Spleen (tissue), 7 donors: ENCODE results near the gene ISG20.

ENCODE experiments used
- POLR2A ChIP-seq, 3 donors: fragments of 450-650 bp; IDR thresholded peaks; one replicate each; pipeline ENCODE4 v1.5.1; 2017; ENCODE audit warnings: antibody characterized with exemption in 3 of 3, mild to moderate bottlenecking in 1 of 3
- TF ChIP-seq, protein P1 (sequence below), 11 experiments: fragments of 200-600 bp in 7 of 11; fragments of 450-650 bp in 4 of 11; sonication (generic) in 4 of 11; IDR thresholded peaks in 8 of 11; conservative IDR thresholded peaks in 3 of 11; 1 replicate in 7 of 11; 2 replicates in 4 of 11; pipeline versions ENCODE4 v1.4.0 to v1.8.0; 2016 to 2021; ENCODE audit warnings: antibody characterized with exemption in 11 of 11, inconsistent platforms in 4 of 11, mild to moderate bottlenecking in 1 of 11
- donor health status: DM: no; HTN: no; CAD: no; lungs with moderate emphysema.
- donor health status: DM: no; HTN: no; CAD: no.
- donor health status: DM: no; HTN: no; CAD: no.

DNA sequence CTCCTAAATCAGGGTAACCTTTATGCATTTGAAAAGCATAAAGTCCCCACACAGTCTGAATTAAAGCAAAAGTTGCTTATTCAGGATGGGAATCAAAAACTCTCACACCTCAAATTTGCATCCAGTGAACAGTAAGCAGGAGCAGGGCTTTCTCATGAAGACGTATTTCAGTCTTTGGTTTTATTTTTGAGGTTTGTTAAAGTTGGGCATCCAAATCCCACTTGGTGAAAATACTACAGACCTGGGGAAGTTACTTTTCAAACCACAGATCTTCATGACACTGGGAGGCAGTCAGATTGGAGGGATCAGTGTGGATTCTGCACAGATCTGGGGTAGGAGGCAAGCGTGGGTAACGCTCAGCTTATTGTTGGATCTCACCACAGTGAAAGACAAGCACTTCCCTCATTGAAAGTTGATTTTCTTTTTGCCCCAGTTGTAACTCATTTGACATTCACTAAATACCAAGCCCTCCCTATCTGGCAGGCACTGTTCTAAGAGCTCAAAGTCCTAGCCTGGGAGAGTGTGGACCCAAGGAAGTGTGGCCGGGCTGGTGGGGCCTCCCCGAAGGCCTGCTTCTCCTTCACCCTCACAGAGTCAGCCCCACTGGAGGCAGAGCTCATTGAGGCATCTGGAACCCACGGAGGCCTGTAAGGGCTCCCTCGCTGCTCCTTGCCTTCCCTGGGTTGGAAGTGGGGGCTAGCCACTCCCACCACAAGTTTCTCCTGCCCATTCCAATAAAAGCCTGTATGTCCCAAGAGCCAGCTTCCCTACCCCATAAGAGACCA lies 783 bp upstream of the ISG20 start:
- TF ChIP-seq, protein P1, sequence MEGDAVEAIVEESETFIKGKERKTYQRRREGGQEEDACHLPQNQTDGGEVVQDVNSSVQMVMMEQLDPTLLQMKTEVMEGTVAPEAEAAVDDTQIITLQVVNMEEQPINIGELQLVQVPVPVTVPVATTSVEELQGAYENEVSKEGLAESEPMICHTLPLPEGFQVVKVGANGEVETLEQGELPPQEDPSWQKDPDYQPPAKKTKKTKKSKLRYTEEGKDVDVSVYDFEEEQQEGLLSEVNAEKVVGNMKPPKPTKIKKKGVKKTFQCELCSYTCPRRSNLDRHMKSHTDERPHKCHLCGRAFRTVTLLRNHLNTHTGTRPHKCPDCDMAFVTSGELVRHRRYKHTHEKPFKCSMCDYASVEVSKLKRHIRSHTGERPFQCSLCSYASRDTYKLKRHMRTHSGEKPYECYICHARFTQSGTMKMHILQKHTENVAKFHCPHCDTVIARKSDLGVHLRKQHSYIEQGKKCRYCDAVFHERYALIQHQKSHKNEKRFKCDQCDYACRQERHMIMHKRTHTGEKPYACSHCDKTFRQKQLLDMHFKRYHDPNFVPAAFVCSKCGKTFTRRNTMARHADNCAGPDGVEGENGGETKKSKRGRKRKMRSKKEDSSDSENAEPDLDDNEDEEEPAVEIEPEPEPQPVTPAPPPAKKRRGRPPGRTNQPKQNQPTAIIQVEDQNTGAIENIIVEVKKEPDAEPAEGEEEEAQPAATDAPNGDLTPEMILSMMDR (IDR thresholded peaks at IDR 0.05 in 8 of 11, conservative IDR thresholded peaks at IDR 0.05 in 3 of 11): no peak
- TF ChIP-seq POLR2A (IDR thresholded peaks at IDR 0.05): no peak
